LNCAP (cell line): ENCODE measurements around the gene LRRFIP1.

Source experiments
- TF ChIP-seq, protein P1 (sequence below): fragments of 450-650 bp; IDR thresholded peaks from 2 replicates; pipeline ENCODE4 v1.5.1; 2017; ENCODE audit warnings: mild to moderate bottlenecking

The LRRFIP1 gene

DNA sequence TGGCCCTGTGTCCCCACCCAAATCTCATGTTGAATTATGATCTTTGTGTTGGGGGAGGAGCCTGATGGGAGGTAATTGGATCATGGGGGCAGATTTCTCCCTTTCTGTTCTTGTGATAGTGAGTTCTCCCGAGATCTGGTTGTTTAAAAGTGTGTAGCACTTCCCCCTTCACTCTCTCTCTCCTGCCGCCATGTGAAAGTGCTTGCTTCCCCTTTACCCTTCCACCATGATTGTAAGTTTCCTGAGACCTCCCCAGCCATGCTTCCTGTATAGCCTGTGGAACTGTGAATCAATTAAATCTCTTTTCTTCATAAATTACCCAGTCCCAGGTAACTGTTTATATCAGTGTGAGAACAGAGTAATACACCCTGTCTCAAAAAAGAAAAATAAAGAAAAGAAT is 25.5 kb downstream of the LRRFIP1 start:
- TF ChIP-seq, protein P1, sequence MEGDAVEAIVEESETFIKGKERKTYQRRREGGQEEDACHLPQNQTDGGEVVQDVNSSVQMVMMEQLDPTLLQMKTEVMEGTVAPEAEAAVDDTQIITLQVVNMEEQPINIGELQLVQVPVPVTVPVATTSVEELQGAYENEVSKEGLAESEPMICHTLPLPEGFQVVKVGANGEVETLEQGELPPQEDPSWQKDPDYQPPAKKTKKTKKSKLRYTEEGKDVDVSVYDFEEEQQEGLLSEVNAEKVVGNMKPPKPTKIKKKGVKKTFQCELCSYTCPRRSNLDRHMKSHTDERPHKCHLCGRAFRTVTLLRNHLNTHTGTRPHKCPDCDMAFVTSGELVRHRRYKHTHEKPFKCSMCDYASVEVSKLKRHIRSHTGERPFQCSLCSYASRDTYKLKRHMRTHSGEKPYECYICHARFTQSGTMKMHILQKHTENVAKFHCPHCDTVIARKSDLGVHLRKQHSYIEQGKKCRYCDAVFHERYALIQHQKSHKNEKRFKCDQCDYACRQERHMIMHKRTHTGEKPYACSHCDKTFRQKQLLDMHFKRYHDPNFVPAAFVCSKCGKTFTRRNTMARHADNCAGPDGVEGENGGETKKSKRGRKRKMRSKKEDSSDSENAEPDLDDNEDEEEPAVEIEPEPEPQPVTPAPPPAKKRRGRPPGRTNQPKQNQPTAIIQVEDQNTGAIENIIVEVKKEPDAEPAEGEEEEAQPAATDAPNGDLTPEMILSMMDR = no peak

DNA sequence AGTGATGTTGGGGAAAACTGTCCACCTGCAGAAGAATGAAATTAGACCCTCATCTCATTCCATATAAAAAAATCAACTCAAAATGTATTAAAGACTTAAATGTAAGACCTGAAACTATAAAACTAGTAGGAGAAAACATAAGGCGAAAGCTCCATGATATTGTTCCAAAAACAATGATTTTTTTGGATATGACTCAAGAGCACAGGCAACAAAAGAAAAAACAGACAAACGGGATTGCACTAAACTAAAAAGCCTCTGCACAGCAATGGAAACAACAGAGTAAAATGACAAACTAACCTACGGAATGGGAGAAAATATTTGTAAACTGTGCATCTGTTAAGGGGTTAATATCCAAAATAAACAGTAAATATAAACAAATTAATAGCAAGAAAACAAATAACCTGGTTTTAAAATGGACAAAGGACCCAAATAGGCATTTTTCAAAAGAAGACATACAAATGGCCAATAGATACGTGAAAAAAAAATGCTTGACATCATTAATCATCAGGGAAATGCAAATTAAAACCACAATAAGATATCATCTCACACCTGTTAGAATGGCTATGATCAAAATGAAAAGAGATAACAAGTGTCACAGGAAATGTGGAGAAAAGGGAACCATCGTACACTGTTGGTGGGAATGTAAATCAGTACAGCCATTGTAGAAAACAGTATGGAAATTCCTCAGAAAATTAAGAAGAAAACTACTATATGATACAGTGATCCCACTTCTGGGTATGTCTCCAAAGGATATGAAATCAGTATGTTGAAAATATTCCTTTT is 26.6 kb downstream of the LRRFIP1 start:
- TF ChIP-seq, protein P1 = no peak

DNA sequence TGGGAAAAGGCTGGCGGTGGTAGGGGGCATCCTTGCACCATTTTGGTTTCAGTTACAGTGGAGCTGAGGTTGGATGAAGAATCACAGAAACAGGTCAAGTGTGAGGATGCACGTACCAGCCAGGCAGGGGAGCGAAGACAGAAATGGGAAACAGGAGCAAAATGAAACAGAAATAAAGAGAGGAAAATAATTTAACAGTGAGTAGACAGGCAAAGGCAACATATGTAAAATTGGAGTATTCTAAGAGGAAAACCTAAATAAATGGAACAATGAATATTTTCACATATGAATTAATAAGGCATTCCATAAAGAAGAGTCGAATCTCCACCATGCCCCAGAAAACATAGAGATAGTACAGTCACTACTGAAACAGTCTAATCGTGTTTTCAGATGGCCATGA is 29.7 kb downstream of the LRRFIP1 start:
- TF ChIP-seq, protein P1 = no peak

DNA sequence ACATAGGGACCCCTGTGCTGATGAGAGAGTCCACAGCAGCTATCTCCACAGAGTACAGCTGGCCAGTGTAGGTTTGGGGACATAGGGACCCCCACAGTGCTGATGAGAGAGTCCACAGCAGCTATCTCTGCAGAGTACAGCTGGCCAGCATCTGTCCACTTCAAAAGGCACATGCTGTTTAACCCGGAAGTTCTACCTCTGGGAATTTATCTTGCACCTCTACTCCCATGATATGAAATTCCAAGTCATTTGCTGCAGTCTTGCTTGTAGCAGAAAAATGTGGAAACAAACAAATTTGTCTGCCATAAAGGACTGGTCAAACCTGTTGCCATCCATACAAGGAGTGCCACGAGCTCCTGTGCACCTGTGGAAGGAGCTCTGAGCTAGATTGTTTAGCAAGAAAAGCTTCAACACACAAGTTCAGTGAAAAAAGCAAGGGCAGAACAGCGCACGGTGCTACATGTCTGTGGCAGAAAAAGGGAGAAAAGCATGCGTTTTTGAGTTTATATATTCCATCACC is 33.1 kb downstream of the LRRFIP1 start:
- TF ChIP-seq, protein P1 = no peak

DNA sequence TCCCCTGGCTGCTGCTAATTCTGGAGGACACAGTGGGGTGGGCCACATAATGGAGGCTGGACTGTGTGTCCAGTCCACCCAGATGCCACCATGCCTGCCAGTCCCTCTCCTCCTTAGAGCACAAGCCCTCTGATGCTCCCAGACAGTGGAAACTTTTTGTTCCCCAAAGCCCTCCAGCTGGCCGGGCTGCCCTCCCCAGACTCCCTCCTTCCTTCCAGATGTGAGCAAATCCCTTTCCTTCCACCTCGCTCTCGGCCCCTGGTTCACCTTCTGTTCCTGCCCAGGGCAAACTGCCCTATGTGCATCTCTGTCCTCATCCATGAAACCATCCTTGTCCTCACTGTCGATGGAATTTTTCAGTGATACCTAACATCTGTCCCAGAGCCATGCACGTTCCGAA is 33.9 kb downstream of the LRRFIP1 start:
- TF ChIP-seq, protein P1 = no peak

DNA sequence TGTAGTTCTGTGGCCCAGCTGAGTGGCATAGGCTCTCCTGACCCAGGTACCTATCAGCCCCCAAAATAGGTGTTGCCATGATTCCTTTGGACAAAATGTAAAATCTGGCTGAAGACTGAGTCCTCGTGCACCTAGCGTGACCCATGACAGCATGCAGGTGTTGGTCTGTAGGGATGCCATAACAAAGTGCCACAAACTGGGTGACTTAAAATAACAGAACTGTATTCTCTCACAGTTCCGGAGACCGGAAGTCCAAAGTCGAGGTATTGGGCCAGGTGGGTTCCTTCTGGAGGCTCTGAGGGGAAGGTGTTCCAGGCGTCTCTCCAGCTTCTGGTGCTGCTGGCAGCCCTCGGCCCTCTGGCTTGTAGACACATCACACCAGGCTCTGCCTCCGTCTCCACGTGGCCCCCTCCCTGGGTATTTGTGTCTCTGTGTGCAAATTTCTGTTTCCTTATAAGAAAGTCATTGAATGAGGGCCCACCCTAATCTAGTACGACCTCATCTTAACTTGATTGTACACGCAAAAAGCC is 34.5 kb downstream of the LRRFIP1 start:
- TF ChIP-seq, protein P1 = no peak

DNA sequence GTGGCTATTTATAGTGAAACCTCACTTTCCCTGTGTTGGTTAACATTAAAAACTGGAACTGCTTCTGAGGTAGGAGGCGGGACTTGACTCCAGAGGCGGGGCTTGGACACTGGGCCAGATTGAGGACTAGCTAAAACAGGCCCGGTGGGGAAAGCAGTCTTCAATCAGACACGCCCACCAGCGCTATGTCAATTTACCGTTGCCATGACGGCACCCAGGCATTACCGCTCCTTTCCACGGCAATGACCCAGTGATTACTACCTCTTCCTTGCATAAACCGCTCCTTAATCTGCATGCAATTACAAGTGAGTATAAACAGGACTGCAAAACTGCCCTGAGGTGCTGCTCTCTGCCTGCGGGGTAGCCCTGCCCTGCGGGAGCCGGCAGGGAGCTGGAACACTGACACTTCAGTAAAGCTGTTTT is 35.3 kb downstream of the LRRFIP1 start:
- TF ChIP-seq, protein P1 = no peak
